K562 (cell line): ENCODE data around the gene RPL29. TPM values are rescaled to one million over a fixed set of nuclear protein-coding genes. Genes with fewer than 3 reads are reported as not detected.

Experiments
- ATAC-seq: fragments of 200-7000 bp; cut with Tn5 transposase; 3 replicates; pipeline ENCODE4 v1.9.1; 2020; ENCODE audit warnings: moderate library complexity
- BruUV-seq: library from RNA; stranded (reverse); fragments of 400-500 nt; replicated peaks from 2 replicates; lab custom pipeline; 2021; lab: Mats Ljungman, UMichigan
- CTCF ChIA-PET: fragments of 300-600 bp; formaldehyde crosslinking; extraction: SDS; loops from one replicate; lab custom pipeline; 2021; ENCODE audit warnings: low intra/inter-chr PET ratio; lab: Yijun Ruan, JAX
- POLR2A ChIA-PET: fragments of 300-600, 350-650 bp; sonication (Branson Sonifier 250); formaldehyde crosslinking; extraction: SDS; loops from one replicate; lab custom pipeline; 2021; ENCODE audit warnings: antibody characterized with exemption, inconsistent platforms; lab: Yijun Ruan, JAX
- DNase-seq, 4 experiments: peaks; one replicate each; pipeline versions ENCODE4 v3.0.0 to v3.0.0-alpha.2; 2011 to 2018; ENCODE audit warnings: low spot score in 3 of 4, mixed read lengths in 3 of 4; ENCODE audit errors: extremely low read depth in 1 of 4
- FAIRE-seq: peaks from 2 replicates; lab custom pipeline; 2011; peaks lifted over from hg19 to GRCh38; lab: Jason Lieb, UNC
- H2AFZ ChIP-seq: 2 replicates; pipeline ENCODE4 v1.6.0; 2011; ENCODE audit warnings: low read depth, low read length, control low read depth, inconsistent platforms
- H3K27ac ChIP-seq: fragments of 200-600 bp; 3 replicates; pipeline ENCODE4 v1.8.0; 2011; ENCODE audit warnings: low read depth, mild to moderate bottlenecking, control low read depth, inconsistent platforms, low read length, moderate library complexity, mixed read lengths; ENCODE audit errors: extremely low read depth
- H3K27me3 ChIP-seq, 2 experiments: fragments of 300-600 bp in 1 of 2; 2 replicates in 1 of 2; 3 replicates in 1 of 2; pipeline versions ENCODE4 v1.6.0 to v1.8.0; 2011; ENCODE audit warnings: inconsistent platforms in 2 of 2, low read length in 2 of 2, mild to moderate bottlenecking in 1 of 2, mixed read lengths in 1 of 2, moderate library complexity in 1 of 2; ENCODE audit not compliant: control insufficient read depth in 2 of 2, insufficient read depth in 2 of 2
- H3K36me3 ChIP-seq: fragments of 300-600 bp; 3 replicates; pipeline ENCODE4 v1.8.0; 2011; ENCODE audit warnings: mild to moderate bottlenecking, low read length, inconsistent platforms; ENCODE audit not compliant: control insufficient read depth, insufficient read depth
- H3K4me1 ChIP-seq, 2 experiments: fragments of 200-600 bp in 1 of 2; replicated peaks in 1 of 2; 2 replicates in 1 of 2; 3 replicates in 1 of 2; pipeline versions ENCODE4 v1.5.1 to v1.8.0; 2011; ENCODE audit warnings: inconsistent platforms in 2 of 2, low read length in 2 of 2, mild to moderate bottlenecking in 1 of 2, mixed read lengths in 1 of 2, moderate library complexity in 1 of 2; ENCODE audit not compliant: control insufficient read depth in 2 of 2, insufficient read depth in 2 of 2
- H3K4me2 ChIP-seq: 2 replicates; pipeline ENCODE4 v1.6.1; 2011; ENCODE audit warnings: low read length, control low read depth, inconsistent platforms, mixed read lengths; ENCODE audit not compliant: insufficient read depth
- H3K4me3 ChIP-seq: fragments of 200-600 bp; sonication (generic), shearing (Covaris generic); 2 replicates; pipeline ENCODE4 v1.5.1; 2016; ENCODE audit warnings: control low read depth, inconsistent platforms
- H3K79me2 ChIP-seq: fragments of 200-600 bp; 3 replicates; pipeline ENCODE4 v1.8.0; 2011; ENCODE audit warnings: low read length, inconsistent platforms; ENCODE audit not compliant: control insufficient read depth, insufficient read depth
- H3K9ac ChIP-seq, 2 experiments: 2 replicates each; pipeline versions ENCODE4 v1.6.0 to v1.6.1; 2011; ENCODE audit warnings: low read depth in 2 of 2, low read length in 2 of 2, control low read depth in 1 of 2, inconsistent platforms in 1 of 2, mild to moderate bottlenecking in 1 of 2, mixed read lengths in 1 of 2; ENCODE audit not compliant: insufficient read depth in 1 of 2
- H3K9me1 ChIP-seq: one replicate; pipeline ENCODE4 v1.6.0; 2011; ENCODE audit warnings: inconsistent platforms, mild to moderate bottlenecking, low read length, moderate library complexity; ENCODE audit not compliant: control insufficient read depth, insufficient read depth
- H3K9me3 ChIP-seq: replicated peaks from 2 replicates; pipeline ENCODE4 v1.5.1; 2011; ENCODE audit warnings: low read depth, low read length, inconsistent platforms; ENCODE audit not compliant: control insufficient read depth, insufficient read depth
- H4K20me1 ChIP-seq: replicated peaks from 2 replicates; pipeline ENCODE4 v1.6.1; 2011; ENCODE audit warnings: low read length, inconsistent platforms, mixed read lengths; ENCODE audit not compliant: control insufficient read depth, insufficient read depth
- EGR1 ChIP-seq: fragments of 450-650 bp; conservative IDR thresholded peaks from 2 replicates; pipeline ENCODE4 v1.6.1; 2017; ENCODE audit warnings: mild to moderate bottlenecking
- GABPA ChIP-seq: fragments of 200-800 bp; sonication (Bioruptor generic); conservative IDR thresholded peaks from 2 replicates; pipeline ENCODE4 v1.6.1; 2016; ENCODE audit warnings: low read depth, missing genetic modification characterization, missing compliant biosample characterization
- GABPB1 ChIP-seq: sonication (generic); formaldehyde crosslinking; IDR thresholded peaks from 2 replicates; pipeline ENCODE4 v1.8.0; 2022; ENCODE audit warnings: mild to moderate bottlenecking, missing genetic modification reagents
- MEF2A ChIP-seq: IDR thresholded peaks from 2 replicates; pipeline ENCODE4 v1.6.1; 2011; ENCODE audit warnings: low read depth, mild to moderate bottlenecking, low read length, moderate library complexity; ENCODE audit not compliant: control insufficient read depth
- MEF2D ChIP-seq: conservative IDR thresholded peaks from 2 replicates; pipeline ENCODE4 v1.6.1; 2016; ENCODE audit warnings: low read depth, missing genetic modification characterization, missing compliant biosample characterization
- PHF8 ChIP-seq: fragments of 200-600 bp; sonication (generic); IDR thresholded peaks from 2 replicates; pipeline ENCODE4 v1.6.1; 2012; ENCODE audit warnings: mixed run types, mild to moderate bottlenecking, inconsistent platforms, low read length, moderate library complexity, borderline replicate concordance
- TCF7 ChIP-seq: sonication (generic); IDR thresholded peaks from 2 replicates; pipeline ENCODE4 v1.6.1; 2016; ENCODE audit warnings: antibody characterized with exemption, borderline replicate concordance
- ZBTB7A ChIP-seq: IDR thresholded peaks from 2 replicates; pipeline ENCODE4 v1.6.1; 2011; ENCODE audit warnings: low read depth, mild to moderate bottlenecking, low read length, moderate library complexity, borderline replicate concordance; ENCODE audit not compliant: control insufficient read depth
- WGBS: fragments of 100-300 bp; shearing (Covaris generic); methylation state at CpG from one replicate; pipeline ENCODE4 v1.1.6; 2016; ENCODE audit warnings: low coverage, mixed read lengths; ENCODE audit not compliant: insufficient coverage; ENCODE audit errors: missing lambda C conversion rate; 5-methylcytosine and 5-hydroxymethylcytosine counted together
- in situ Hi-C: fragments of 300-500 bp; cut with MboI; formaldehyde crosslinking; loops from 4 replicates; pipeline ENCODE4 v1.15.0; 2018; ENCODE audit warnings: inconsistent platforms, mixed read lengths
- intact Hi-C: fragments of 100-400 bp; cut with micrococcal nuclease; formaldehyde crosslinking; loops from 2 replicates; pipeline ENCODE4 v1.14.2; 2022
- polyA plus RNA-seq, 8 experiments: library from polyadenylated mRNA; depleted of rRNA in 4 of 8; stranded (reverse) in 5 of 8; unstranded in 3 of 8; fragments of >200 nt; fragmentation: Nextera tagmentation in 2 of 8; fragmentation: Illumina TruSeq in 1 of 8; extraction: Ambion mirVana in 2 of 8; extraction: Trizol in 1 of 8; gene quantifications; 2 replicates each; pipeline versions ENCODE4 v1.2.1 to v1.2.3, GENCODE V29; 2011 to 2014; ENCODE audit warnings: inconsistent platforms in 1 of 8, missing spikeins in 1 of 8
- total RNA-seq, 7 experiments: library from RNA; depleted of rRNA in 6 of 7; stranded (reverse); fragments of >200 nt in 6 of 7; fragmentation: Illumina TruSeq in 2 of 7; extraction: Trizol in 2 of 7; gene quantifications; 2 replicates each; pipeline versions ENCODE4 v1.2.1 to v1.2.3, GENCODE V29; 2011 to 2021; ENCODE audit warnings: low replicate concordance in 1 of 7
- TF ChIP-seq, protein P1 (sequence below): sonication (generic); formaldehyde crosslinking; IDR thresholded peaks from 2 replicates; pipeline ENCODE4 v1.8.0; 2022; ENCODE audit warnings: missing genetic modification reagents, mild to moderate bottlenecking, moderate library complexity, borderline replicate concordance
- TF ChIP-seq, protein P2 (sequence below): sonication (generic); formaldehyde crosslinking; IDR thresholded peaks from 2 replicates; pipeline ENCODE4 v1.8.0; 2023; ENCODE audit warnings: missing genetic modification reagents, mild to moderate bottlenecking, borderline replicate concordance
- TF ChIP-seq, protein P3 (sequence below): fragments of 200-800 bp; sonication (Bioruptor generic); IDR thresholded peaks from 2 replicates; pipeline ENCODE4 v1.6.1; 2017; ENCODE audit warnings: missing genetic modification characterization, missing compliant biosample characterization

RPL29 gene
- total and polyA plus RNA-seq, 9 of the 15 experiments (the other 6 are each of a cell fraction or from before 2014, with no cell fraction given), result 568 to 1,475 (median 1,104) TPM

DNA sequence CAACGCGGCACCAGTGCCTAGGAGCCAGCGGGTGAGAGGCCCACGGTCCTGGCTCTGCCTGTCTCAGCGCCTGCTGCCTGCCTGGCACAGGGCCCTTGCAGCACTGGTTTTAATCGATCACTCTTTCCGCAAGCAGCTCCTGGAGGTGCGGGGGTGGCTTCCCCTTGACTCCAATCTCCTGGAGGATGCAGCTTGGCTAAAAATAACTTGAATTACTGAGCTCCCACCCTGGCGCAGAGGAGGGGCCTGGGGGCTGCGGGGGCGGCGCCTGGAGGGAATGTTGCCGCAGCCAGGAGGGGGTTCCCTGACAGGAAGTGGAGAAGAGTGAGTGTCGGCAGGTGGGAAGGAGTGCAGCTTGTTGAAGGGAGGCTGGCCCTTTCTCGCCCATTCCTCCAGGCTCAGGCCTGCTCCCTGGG, 9.9 kb upstream of the RPL29 start:
- no peaks in the 10 kb centered on the region for H3K79me2 ChIP-seq
- no peak for ATAC-seq
- H3K4me1 ChIP-seq, result peaks cover 17 to 35% of the 10 kb centered on the region in 2 experiments; a peak in 4 of 5 replicates
- 0 out of 2 replicates have a peak, but pooled peaks have one; percentile 22 for TF ChIP-seq GABPB1 (CRISPR knock-in tag)
- TF ChIP-seq, protein P1, sequence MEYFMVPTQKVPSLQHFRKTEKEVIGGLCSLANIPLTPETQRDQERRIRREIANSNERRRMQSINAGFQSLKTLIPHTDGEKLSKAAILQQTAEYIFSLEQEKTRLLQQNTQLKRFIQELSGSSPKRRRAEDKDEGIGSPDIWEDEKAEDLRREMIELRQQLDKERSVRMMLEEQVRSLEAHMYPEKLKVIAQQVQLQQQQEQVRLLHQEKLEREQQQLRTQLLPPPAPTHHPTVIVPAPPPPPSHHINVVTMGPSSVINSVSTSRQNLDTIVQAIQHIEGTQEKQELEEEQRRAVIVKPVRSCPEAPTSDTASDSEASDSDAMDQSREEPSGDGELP (CRISPR knock-in tag), result peak; percentile 36; the same call in 1 of the 2 replicates
- TF ChIP-seq, protein P2, sequence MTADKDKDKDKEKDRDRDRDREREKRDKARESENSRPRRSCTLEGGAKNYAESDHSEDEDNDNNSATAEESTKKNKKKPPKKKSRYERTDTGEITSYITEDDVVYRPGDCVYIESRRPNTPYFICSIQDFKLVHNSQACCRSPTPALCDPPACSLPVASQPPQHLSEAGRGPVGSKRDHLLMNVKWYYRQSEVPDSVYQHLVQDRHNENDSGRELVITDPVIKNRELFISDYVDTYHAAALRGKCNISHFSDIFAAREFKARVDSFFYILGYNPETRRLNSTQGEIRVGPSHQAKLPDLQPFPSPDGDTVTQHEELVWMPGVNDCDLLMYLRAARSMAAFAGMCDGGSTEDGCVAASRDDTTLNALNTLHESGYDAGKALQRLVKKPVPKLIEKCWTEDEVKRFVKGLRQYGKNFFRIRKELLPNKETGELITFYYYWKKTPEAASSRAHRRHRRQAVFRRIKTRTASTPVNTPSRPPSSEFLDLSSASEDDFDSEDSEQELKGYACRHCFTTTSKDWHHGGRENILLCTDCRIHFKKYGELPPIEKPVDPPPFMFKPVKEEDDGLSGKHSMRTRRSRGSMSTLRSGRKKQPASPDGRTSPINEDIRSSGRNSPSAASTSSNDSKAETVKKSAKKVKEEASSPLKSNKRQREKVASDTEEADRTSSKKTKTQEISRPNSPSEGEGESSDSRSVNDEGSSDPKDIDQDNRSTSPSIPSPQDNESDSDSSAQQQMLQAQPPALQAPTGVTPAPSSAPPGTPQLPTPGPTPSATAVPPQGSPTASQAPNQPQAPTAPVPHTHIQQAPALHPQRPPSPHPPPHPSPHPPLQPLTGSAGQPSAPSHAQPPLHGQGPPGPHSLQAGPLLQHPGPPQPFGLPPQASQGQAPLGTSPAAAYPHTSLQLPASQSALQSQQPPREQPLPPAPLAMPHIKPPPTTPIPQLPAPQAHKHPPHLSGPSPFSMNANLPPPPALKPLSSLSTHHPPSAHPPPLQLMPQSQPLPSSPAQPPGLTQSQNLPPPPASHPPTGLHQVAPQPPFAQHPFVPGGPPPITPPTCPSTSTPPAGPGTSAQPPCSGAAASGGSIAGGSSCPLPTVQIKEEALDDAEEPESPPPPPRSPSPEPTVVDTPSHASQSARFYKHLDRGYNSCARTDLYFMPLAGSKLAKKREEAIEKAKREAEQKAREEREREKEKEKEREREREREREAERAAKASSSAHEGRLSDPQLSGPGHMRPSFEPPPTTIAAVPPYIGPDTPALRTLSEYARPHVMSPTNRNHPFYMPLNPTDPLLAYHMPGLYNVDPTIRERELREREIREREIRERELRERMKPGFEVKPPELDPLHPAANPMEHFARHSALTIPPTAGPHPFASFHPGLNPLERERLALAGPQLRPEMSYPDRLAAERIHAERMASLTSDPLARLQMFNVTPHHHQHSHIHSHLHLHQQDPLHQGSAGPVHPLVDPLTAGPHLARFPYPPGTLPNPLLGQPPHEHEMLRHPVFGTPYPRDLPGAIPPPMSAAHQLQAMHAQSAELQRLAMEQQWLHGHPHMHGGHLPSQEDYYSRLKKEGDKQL (CRISPR knock-in tag), result no peak
- TF ChIP-seq MEF2A, result peak; percentile 71; the same call in 1 of the 2 replicates
- 0 out of 2 replicates have a peak, but pooled peaks have one; percentile 10 for TF ChIP-seq PHF8
- TF ChIP-seq ZBTB7A, result peak; percentile 52; the same call in 1 of the 2 replicates
- peak; percentile 77 for TF ChIP-seq MEF2D (tag)
- TF ChIP-seq, protein P3, sequence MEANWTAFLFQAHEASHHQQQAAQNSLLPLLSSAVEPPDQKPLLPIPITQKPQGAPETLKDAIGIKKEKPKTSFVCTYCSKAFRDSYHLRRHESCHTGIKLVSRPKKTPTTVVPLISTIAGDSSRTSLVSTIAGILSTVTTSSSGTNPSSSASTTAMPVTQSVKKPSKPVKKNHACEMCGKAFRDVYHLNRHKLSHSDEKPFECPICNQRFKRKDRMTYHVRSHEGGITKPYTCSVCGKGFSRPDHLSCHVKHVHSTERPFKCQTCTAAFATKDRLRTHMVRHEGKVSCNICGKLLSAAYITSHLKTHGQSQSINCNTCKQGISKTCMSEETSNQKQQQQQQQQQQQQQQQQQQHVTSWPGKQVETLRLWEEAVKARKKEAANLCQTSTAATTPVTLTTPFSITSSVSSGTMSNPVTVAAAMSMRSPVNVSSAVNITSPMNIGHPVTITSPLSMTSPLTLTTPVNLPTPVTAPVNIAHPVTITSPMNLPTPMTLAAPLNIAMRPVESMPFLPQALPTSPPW (CRISPR knock-in tag), result peak; percentile 68
- 0 out of 2 replicates have a peak, but pooled peaks have one; percentile 12 for TF ChIP-seq GABPA
- TF ChIP-seq EGR1, result peak; percentile 90
- TF ChIP-seq TCF7, result no peak
- no peak overlapping the region for H3K4me3 ChIP-seq
- H4K20me1 ChIP-seq, result no peaks in the 10 kb centered on the region
- H3K9ac ChIP-seq, result peak overlapping the region in 1 of 2 experiments; percentile 69; a peak in 2 of 4 replicates
- H3K9me3 ChIP-seq, result no peaks in the 10 kb centered on the region
- no peaks in the 10 kb centered on the region for H3K27me3 ChIP-seq
- FAIRE-seq, result no peak
- peak; percentile 42 to 47 (median 45) for DNase-seq
- H3K27ac ChIP-seq, result no peak overlapping the region
- BruUV-seq, result no TSS peak
- H3K4me2 ChIP-seq, result peak overlapping the region; percentile 32; the same call in 1 of the 2 replicates
- H3K36me3 ChIP-seq, result no peaks in the 10 kb centered on the region
- peak overlapping the region; percentile 65; the same call in 1 of the 2 replicates for H2AFZ ChIP-seq
- ChIA-PET CTCF (interaction anchor here (0.7 kb wide), 1 partner anchor 117 kb away, joined by 3 read pairs; no protein-coding TSS in a partner anchor), POLR2A (no interaction called here)
- in situ Hi-C loops, result loop anchor here (25.0 kb wide), 1 partner anchor 382 kb away; no protein-coding TSS in a partner anchor
- intact Hi-C loops, result no loop called here
- no peaks in the 10 kb centered on the region for H3K9me1 ChIP-seq
- WGBS, result 8% methylated on average over 11 of the region's 15 CpGs
